RWPE1 (cell line): Measurements from ENCODE around the gene GJD4.
A peak's percentile ranks its signal among the peaks of the same experiment; 100 is the strongest.

Experiments used
- CTCF ChIA-PET: fragments of 350-600 bp; sonication (Branson Sonifier 250); formaldehyde crosslinking; extraction: SDS; loops from one replicate; lab custom pipeline; 2021; lab: Yijun Ruan, JAX
- POLR2A ChIA-PET: fragments of 400-600 bp; formaldehyde crosslinking; extraction: SDS; loops from one replicate; lab custom pipeline; 2020; ENCODE audit warnings: antibody characterized with exemption; ENCODE audit not compliant: low non-redundant PET; lab: Yijun Ruan, JAX
- DNase-seq: peaks from one replicate; pipeline ENCODE4 v3.0.0; 2012; ENCODE audit warnings: low spot score
- H3K27ac ChIP-seq: fragments of 450-650 bp; 2 replicates; pipeline ENCODE4 v1.5.1; 2017
- CTCF ChIP-seq: fragments of 450-650 bp; conservative IDR thresholded peaks from 2 replicates; pipeline ENCODE4 v1.5.1; 2017; ENCODE audit warnings: low read depth, mild to moderate bottlenecking

GJD4 gene

GRCh38 chr10:35563261-35563891, 41.8 kb upstream of the GJD4 start:
- CTCF ChIA-PET = interaction anchor here (0.6 to 2.1 kb wide), 25 partner anchors 8 to 1309 kb away, joined by 3 to 15 read pairs (median 4); no protein-coding TSS in a partner anchor
- peak; percentile 93 for TF ChIP-seq CTCF
- POLR2A ChIA-PET = no interaction called here
- no peak overlapping the region for H3K27ac ChIP-seq
- peak; percentile 62 for DNase-seq

- ChIA-PET CTCF (interaction anchor here (0.6 to 0.9 kb wide), 2 partner anchors 12 to 1250 kb away, joined by 3 read pairs; no protein-coding TSS in a partner anchor), POLR2A (no interaction called here)
- H3K27ac ChIP-seq = no peak overlapping the region
- DNase-seq = no peak
- no peak for TF ChIP-seq CTCF
These were observed 40.7 kb upstream of the GJD4 start for GRCh38 chr10:35564341-35564968.

GRCh38 chr10:35565602-35566081, 39.5 kb upstream of the GJD4 start:
- TF ChIP-seq CTCF = no peak
- ChIA-PET CTCF (no interaction called here), POLR2A (no interaction called here)
- no peak overlapping the region for H3K27ac ChIP-seq
- DNase-seq = no peak

- TF ChIP-seq CTCF = no peak
- ChIA-PET POLR2A (no interaction called here), CTCF (interaction anchor here (0.6 kb wide), 1 partner anchor 522 kb away, joined by 3 read pairs; no protein-coding TSS in a partner anchor)
- no peak for DNase-seq
- H3K27ac ChIP-seq = no peak overlapping the region
These were observed 37.2 kb upstream of the GJD4 start for GRCh38 chr10:35567951-35568350.

GRCh38 chr10:35568483-35569015, 36.6 kb upstream of the GJD4 start:
- CTCF ChIA-PET = interaction anchor here (0.6 kb wide), 1 partner anchor 522 kb away, joined by 3 read pairs; no protein-coding TSS in a partner anchor
- POLR2A ChIA-PET = no interaction called here
- no peak overlapping the region for H3K27ac ChIP-seq
- no peak for DNase-seq
- no peak for TF ChIP-seq CTCF

GRCh38 chr10:35569111-35569707, 35.9 kb upstream of the GJD4 start:
- CTCF ChIA-PET = no interaction called here
- H3K27ac ChIP-seq = no peak overlapping the region
- POLR2A ChIA-PET = no interaction called here
- DNase-seq = no peak
- no peak for TF ChIP-seq CTCF
